ENCODE measurements around the gene SLC46A2.

The SLC46A2 gene

DNA sequence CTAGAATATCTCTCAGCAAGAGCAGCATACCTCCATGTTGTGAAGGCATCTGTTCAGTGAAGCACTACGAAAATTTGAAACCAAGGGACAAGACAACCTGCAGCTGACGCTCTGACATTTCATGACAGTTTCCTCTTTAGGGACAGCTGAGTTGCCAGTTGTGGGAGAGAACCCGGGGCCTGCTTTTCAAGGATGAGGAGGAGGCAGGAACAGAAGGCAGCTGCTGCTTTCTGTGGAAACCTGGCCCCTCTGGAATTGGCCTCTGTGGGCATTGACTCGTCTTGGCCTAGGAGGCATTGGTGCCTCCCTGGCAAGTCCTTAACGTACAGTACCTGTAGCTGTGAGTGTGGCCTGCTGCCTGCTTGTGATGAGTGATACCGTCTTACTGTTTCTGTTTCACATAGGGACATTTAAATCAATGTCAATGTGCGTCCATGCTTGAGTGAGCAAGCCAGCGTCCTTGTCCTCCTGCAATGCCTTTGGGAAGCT lies 21.6 kb downstream of the SLC46A2 start:
- peaks cover 30% of the 10 kb centered on the region for H3K36me3 Mint-ChIP-seq
- H3K27me3 Mint-ChIP-seq = no peaks in the 10 kb centered on the region
- H3K4me3 Mint-ChIP-seq = no peak overlapping the region
- H3K4me1 Mint-ChIP-seq = no peaks in the 10 kb centered on the region
- H3K9me3 Mint-ChIP-seq = no peaks in the 10 kb centered on the region
- no peak overlapping the region for H3K27ac Mint-ChIP-seq

DNA sequence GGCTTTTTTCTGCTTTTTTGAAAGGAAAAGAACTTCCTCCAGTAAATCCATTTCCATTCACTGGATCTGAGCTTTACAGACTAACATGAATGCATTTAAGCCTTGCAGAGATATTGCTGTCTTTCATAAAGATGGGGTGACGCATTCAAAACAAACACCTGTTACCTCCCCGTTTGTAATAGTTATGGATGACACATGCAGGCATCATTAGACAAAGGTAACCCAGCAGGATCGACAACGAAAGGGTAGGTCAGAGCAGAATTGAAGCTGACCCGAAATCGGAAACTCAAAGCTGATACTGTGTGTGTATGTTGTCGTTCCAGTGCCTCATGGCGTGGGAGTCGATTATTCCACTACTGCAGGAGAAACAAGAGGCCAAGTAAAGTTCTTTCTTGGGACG lies 22.2 kb downstream of the SLC46A2 start:
- H3K27me3 Mint-ChIP-seq = no peaks in the 10 kb centered on the region
- no peaks in the 10 kb centered on the region for H3K9me3 Mint-ChIP-seq
- no peak overlapping the region for H3K27ac Mint-ChIP-seq
- H3K36me3 Mint-ChIP-seq = peaks cover 30% of the 10 kb centered on the region
- H3K4me3 Mint-ChIP-seq = no peak overlapping the region
- no peaks in the 10 kb centered on the region for H3K4me1 Mint-ChIP-seq

DNA sequence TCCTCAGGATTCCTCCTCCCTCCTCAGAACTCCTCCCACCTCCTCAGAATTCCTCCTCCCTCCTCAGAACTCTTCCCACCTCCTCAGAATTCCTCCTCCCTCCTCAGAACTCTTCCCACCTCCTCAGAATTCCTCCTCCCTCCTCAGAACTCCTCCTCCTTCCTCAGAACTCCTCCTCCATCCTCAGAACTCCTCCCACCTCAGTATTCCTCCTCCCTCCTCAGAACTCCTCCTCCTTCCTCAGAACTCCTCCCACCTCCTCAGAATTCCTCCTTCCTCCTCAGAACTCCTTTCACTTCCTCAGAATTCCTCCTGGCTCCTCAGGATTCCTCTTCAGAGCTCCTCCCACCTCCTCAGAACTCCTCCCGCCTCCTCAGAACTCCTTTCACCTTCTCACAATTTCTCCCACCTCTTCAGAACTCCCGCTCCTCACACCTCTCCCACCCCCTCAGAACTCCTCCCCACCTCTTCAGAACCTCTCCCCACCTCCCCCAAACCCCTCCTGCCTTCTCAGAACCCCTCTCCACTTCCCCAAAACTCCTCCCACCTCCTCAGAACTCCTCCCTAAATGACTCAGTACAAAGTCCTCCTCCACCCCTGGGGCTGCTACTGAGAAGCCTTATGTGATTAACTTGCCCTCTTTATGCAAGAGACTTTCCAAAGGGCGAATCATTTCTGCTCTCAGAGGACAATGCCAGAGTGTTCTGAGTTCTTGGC lies 23.2 kb downstream of the SLC46A2 start:
- no peak overlapping the region for H3K27ac Mint-ChIP-seq

DNA sequence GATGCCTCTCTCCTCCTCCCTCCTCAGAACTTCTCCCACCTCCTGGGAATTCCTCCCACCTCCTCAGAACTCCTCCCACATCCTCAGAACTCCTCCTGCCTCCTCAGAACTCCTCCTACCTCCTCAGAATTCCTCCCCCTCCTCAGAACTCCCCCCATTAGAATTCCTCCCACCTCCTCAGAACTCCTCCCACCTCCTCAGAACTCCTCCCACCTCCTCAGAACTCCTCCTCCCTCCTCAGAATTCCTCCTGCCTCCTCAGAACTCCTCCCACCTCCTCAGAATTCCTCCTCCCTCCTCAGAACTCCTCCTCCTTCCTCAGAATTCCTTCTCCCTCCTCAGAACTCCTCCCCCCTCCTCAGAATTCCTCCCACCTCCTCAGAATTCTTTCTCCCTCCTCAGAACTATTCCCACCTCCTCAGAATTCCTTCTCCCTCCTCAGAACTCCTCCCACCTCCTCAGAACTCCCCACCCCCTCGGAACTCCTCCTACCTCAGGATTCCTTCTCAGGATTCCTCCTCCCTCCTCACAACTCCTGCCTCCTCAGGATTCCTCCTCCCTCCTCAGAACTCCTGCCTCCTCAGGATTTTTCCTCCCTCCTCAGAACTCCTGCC lies 23.9 kb downstream of the SLC46A2 start:
- no peak overlapping the region for H3K4me3 Mint-ChIP-seq
- H3K27me3 Mint-ChIP-seq = no peaks in the 10 kb centered on the region
- no peaks in the 10 kb centered on the region for H3K4me1 Mint-ChIP-seq
- no peak overlapping the region for H3K27ac Mint-ChIP-seq
- peaks cover 20% of the 10 kb centered on the region for H3K36me3 Mint-ChIP-seq
- no peaks in the 10 kb centered on the region for H3K9me3 Mint-ChIP-seq

More for the DNA sequence above, 23.2 kb downstream of the SLC46A2 start:
- Mint-ChIP-seq H3K9me3 (no peaks in the 10 kb centered on the region), H3K27me3 (no peaks in the 10 kb centered on the region), H3K4me1 (no peaks in the 10 kb centered on the region), H3K4me3 (no peak overlapping the region), H3K36me3 (peaks cover 25% of the 10 kb centered on the region)

DNA sequence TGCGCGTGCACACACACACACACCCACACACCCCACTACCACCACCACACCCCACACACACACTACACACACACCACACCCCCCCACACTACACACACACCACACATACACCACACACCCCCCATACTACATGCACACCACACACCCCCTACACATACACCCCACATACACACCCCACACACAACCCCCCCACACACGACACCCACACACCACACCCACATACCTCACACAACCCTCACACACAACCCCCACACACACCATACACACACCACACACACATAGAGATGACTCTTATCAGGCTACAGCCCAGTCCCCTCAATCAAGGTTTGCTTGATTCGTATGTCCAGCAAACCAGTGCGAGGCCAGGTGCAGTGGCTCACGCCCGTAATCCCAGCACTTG lies 25.7 kb downstream of the SLC46A2 start:
- no peaks in the 10 kb centered on the region for H3K27me3 Mint-ChIP-seq
- peaks cover 17% of the 10 kb centered on the region for H3K36me3 Mint-ChIP-seq
- no peaks in the 10 kb centered on the region for H3K9me3 Mint-ChIP-seq
- no peaks in the 10 kb centered on the region for H3K4me1 Mint-ChIP-seq
- H3K4me3 Mint-ChIP-seq = no peak overlapping the region
- no peak overlapping the region for H3K27ac Mint-ChIP-seq

DNA sequence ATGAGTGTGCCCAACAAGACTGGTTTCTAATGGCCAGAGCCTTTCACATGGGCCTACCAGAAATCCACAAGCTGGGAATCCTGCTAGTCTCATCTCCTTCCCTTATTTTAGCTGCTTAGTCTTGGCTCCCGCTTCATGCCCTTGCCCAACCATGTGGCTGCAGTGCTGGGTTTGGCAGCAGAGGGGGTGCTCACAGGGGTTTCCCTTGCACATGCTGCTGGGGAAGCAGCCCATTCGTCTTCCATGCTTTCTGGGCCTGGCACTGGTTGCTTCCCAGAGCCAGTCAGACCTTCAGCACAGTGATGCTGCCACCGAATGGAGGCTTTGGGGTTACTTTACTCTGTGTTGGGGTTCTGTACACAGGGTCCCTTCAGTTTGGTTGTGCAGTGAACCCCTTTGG lies 26.3 kb downstream of the SLC46A2 start:
- no peaks in the 10 kb centered on the region for H3K27me3 Mint-ChIP-seq
- no peaks in the 10 kb centered on the region for H3K9me3 Mint-ChIP-seq
- no peaks in the 10 kb centered on the region for H3K4me1 Mint-ChIP-seq
- H3K36me3 Mint-ChIP-seq = peaks cover 13% of the 10 kb centered on the region
- H3K4me3 Mint-ChIP-seq = no peak overlapping the region
- H3K27ac Mint-ChIP-seq = no peak overlapping the region

DNA sequence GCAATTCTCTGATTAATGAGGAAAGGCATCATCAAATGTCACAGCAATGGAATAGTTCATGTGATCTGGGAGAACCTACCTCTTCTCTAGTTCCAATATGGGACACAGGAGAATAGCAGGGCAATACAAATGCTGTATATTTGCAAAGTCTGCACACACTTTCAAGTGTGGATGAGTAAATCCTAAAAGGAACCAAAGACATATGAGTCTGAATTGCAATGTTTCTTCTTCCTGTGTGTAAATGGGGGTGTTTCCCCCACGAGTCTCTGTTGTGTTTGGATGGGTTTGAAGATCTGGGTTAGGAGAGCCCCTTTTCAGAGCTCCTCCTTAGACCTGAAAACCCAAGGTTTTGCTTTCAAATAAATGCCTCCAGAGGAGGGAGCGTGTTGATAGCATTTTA lies 26.9 kb downstream of the SLC46A2 start:
- Mint-ChIP-seq H3K36me3 (peaks cover 10% of the 10 kb centered on the region), H3K4me3 (no peak overlapping the region), H3K27ac (no peak overlapping the region), H3K9me3 (no peaks in the 10 kb centered on the region), H3K4me1 (no peaks in the 10 kb centered on the region), H3K27me3 (no peaks in the 10 kb centered on the region)

DNA sequence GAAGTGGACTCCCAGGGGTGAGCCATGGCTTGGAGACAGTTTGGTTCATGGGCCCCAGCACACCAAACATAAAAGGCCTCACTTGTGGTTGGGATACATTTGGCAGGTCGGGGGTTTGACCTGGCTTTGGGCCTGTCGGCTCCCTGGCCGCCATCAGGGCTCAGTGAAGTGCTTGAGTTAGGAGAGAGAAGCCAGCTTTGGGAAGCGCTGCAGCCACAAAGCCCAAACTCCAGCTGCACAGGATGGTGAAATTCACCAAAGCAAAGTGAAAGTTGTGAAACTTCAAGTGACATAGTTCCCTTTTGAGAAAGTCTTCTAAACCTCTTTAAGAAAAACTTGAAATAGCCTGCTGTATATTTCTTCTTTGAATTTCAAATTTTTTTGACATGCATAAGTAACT lies 27.5 kb downstream of the SLC46A2 start:
- Mint-ChIP-seq H3K36me3 (peaks cover 8% of the 10 kb centered on the region), H3K27me3 (no peaks in the 10 kb centered on the region), H3K4me1 (no peaks in the 10 kb centered on the region), H3K27ac (no peak overlapping the region), H3K4me3 (no peak overlapping the region), H3K9me3 (no peaks in the 10 kb centered on the region)

DNA sequence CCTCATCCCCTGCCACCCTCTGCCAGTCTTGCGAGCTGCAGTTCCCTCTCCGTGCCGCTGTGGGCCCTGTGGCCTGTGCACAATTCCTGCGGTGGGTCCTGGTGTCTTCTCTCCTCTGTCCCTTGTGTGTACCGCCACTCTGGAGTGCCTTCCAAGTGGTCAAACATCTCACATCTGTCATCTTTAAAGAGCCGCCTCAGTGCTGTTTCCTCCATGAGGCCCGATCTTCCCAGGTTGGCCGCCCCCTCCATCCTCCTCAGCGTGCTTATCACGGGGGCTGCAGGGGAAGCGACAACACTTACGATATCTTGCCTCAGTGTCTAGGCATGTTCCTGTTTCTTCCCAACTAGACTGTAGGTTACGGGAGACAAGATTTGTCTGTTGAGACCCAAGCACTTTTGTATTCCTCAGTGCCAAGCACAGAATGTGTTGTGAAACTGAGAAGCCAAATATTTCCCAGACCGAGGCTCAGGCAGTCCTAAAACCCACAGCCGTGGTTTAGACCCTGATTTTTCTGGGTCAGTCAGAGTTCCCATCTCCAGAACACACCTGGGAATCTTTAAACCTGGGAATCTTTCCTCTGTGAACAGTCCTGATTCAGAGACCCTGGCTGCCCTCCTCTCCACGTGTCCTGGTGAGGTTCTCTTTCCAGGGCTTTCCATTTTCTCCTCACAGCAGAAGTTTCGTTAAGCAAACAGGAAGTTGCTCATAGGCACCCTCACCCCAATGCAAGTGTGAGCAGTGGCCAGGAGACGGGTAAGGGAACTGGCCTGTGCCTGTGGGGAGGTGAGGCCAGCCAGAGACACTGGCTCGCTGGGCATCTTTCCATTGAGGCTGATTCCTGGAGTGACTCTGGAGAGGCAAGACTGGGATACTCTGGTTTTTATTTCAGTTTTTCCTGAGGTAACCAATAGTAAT lies 28.8 kb downstream of the SLC46A2 start:
- Mint-ChIP-seq H3K9me3 (no peaks in the 10 kb centered on the region), H3K4me1 (peaks cover 4% of the 10 kb centered on the region), H3K27ac (no peak overlapping the region)

DNA sequence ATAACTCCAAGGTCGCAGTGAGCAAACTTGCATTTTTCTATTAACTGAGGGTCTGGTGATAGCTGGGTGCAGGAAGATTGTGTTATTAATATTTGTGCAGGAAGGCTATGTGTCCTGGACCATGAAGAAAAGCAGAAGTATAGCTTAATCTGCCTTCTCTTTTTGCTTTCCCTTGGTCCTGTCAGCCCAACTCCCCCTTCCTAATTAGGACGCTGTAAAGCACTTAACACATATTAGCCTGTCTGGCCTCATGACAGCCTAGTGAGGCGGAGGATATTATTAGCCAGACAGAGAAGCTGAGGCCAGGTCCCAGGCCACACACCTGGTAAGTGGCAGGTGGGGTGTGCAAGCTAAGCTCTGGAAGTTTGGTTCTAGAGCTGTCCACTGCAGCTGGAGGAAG lies 29.5 kb downstream of the SLC46A2 start:
- peaks cover 4% of the 10 kb centered on the region for H3K4me1 Mint-ChIP-seq
- H3K36me3 Mint-ChIP-seq = peaks cover 5% of the 10 kb centered on the region
- H3K9me3 Mint-ChIP-seq = no peaks in the 10 kb centered on the region
- H3K27me3 Mint-ChIP-seq = no peaks in the 10 kb centered on the region
- H3K4me3 Mint-ChIP-seq = no peak overlapping the region
- no peak overlapping the region for H3K27ac Mint-ChIP-seq

More for the DNA sequence above, 28.8 kb downstream of the SLC46A2 start:
- Mint-ChIP-seq H3K4me3 (no peak overlapping the region), H3K36me3 (peaks cover 5% of the 10 kb centered on the region), H3K27me3 (no peaks in the 10 kb centered on the region)

DNA sequence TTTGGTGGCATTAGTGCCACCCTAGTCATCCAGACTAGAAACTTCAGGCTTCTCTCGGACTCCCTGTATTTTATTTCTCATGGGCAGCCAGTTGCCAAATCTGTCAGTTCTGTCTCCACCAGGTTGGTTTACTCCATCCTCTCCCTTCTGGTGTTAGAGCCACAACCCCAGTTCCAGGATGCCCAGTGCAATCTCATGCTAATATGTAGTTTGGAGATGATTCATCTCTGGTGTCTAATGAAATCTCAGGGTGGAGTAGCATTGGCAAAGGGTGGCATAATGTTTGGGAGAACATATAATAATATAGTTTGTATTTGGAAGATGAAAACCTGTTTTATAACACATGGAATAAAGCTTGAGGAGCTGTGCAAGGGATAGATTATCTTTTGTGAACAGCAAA lies 30.2 kb downstream of the SLC46A2 start:
- no peaks in the 10 kb centered on the region for H3K36me3 Mint-ChIP-seq
- H3K27ac Mint-ChIP-seq = no peak overlapping the region
- H3K27me3 Mint-ChIP-seq = no peaks in the 10 kb centered on the region
- peaks cover 4% of the 10 kb centered on the region for H3K4me1 Mint-ChIP-seq
- no peaks in the 10 kb centered on the region for H3K9me3 Mint-ChIP-seq
- H3K4me3 Mint-ChIP-seq = no peak overlapping the region

DNA sequence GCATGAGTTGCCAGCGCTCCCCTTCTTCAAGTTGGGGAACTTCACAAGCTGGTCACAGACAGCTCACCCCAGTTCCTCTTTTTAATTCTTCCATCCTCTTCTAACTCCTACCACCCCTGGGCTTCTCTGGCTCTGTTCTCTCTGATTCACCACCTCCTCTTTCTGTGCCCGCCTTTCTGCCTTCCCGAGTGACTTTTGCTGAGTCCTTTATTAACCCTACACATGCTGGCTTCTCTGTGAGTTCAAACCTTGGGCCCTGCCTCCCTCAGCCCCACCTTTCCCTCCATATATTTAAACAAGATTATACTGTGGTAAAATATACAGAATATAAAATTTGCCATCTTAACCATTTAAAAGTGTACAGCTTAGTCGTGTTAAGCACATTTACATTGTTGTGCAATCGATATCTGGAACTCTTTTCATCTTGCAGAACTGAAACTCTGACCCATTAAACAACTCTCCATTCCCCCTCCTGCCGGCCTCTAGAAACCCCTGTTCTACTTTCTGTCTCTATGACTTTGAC lies 32.0 kb downstream of the SLC46A2 start:
- Mint-ChIP-seq H3K27me3 (no peaks in the 10 kb centered on the region), H3K36me3 (no peaks in the 10 kb centered on the region), H3K4me3 (no peak overlapping the region), H3K9me3 (no peaks in the 10 kb centered on the region), H3K4me1 (peaks cover 4% of the 10 kb centered on the region), H3K27ac (no peak overlapping the region)

DNA sequence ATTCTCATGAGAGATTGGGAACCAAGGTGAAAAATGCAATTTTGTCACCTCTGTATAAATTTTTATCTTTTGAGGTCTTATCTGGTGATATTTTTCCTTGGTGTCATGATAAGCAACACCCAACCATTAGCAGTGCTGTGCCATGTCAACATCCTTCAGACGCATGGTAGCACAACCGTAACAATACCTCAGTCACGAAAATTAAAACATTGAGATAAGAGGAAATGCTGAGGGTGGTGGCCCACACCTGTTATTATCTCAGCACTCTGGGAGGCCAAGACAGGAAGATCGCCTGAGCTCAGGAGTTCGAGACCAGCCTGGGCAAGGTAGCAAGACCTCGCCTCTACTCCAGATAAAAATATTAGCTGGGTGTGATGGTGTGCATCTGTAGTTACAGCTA lies 32.7 kb downstream of the SLC46A2 start:
- Mint-ChIP-seq H3K27me3 (no peaks in the 10 kb centered on the region), H3K4me1 (peaks cover 4% of the 10 kb centered on the region), H3K4me3 (no peak overlapping the region), H3K36me3 (peaks cover under 1% of the 10 kb centered on the region), H3K9me3 (no peaks in the 10 kb centered on the region), H3K27ac (no peak overlapping the region)

DNA sequence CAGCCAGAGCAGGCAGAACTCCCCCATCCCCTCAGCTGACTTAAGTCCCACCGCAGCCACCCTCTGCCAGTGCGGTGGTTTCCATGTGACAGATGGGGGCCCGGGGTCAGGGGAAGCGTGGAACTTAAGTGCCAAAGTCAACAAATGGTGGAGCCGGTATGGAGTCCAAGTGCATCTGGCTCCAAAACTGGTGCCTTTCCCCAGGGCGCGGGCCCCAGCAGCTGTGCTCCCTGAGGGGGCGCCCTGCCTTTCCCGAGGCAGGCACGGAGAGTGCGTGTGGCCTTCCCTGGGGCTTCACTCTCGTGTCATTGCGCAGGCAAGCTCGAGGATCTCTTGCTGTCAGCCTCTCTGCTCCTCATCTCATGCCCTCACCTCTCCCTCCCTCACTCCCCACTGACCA lies 33.8 kb downstream of the SLC46A2 start:
- Mint-ChIP-seq H3K27me3 (no peaks in the 10 kb centered on the region), H3K4me3 (no peak overlapping the region), H3K4me1 (peaks cover 4% of the 10 kb centered on the region), H3K9me3 (no peaks in the 10 kb centered on the region), H3K27ac (no peak overlapping the region), H3K36me3 (peaks cover 3% of the 10 kb centered on the region)

DNA sequence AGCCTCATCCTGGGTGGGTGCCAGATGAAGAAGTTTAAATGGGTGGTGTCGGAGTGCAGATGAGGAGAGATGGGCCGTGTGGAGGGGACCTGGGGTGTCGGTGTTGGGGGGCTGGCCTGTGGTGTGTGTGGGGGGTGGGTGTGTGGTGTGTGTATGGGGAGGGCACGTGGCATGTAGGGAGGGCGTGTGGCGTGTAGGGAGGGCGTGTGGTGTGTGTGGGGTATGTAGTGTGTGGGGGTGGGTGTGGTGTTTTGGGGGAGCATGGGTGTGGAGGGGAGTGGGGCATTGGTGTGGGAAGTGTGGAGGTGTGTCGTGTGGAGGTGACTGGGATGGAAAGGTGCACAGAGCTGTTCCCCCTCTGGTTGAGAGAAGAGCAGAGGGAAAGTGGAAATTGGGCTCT lies 34.5 kb downstream of the SLC46A2 start:
- Mint-ChIP-seq H3K9me3 (no peaks in the 10 kb centered on the region), H3K4me1 (peaks cover 4% of the 10 kb centered on the region), H3K27ac (no peak overlapping the region), H3K4me3 (no peak overlapping the region), H3K36me3 (peaks cover 4% of the 10 kb centered on the region), H3K27me3 (no peaks in the 10 kb centered on the region)

Measured in activated naive CD4-positive, alpha-beta T cell treated with anti-CD3 and anti-CD28 coated beads, Interleukin-2, amount 50 U/mL, for 24 hours (primary cell).